H1 (cell line): ENCODE measurements around the gene PTPN21. TPM values are rescaled to one million over a fixed set of nuclear protein-coding genes. Genes with fewer than 3 reads are reported as not detected.

Source experiments
- CBX5 ChIP-seq: fragments of 300-800, 300-1000 bp; sonication (generic); IDR thresholded peaks from 2 replicates; pipeline ENCODE4 v1.7.1; 2016; ENCODE audit warnings: antibody characterized with exemption, low read length, low read depth
- FOSL1 ChIP-seq: IDR thresholded peaks from 2 replicates; pipeline ENCODE4 v1.6.1; 2011; ENCODE audit warnings: mild to moderate bottlenecking, low read depth, low read length, moderate library complexity; ENCODE audit not compliant: insufficient read depth
- polyA plus RNA-seq, 7 experiments: library from polyadenylated mRNA; depleted of rRNA in 3 of 7; stranded (reverse) in 5 of 7; unstranded in 2 of 7; fragments of >200 nt in 5 of 7; fragments of 200-250 nt in 2 of 7; gene quantifications; 1 replicate in 5 of 7; 2 replicates in 1 of 7; 4 replicates in 1 of 7; pipeline versions ENCODE4 v1.2.1 to v1.2.3, GENCODE V29; 2011 to 2013; ENCODE audit warnings: missing spikeins in 2 of 7, mixed read lengths in 2 of 7
- total RNA-seq: library from RNA; stranded (reverse); fragmentation: NEBNext Ultra II Directional; extraction: Animal tissue kit (Norgen Biotek cat#: 25700); gene quantifications from 2 replicates; pipeline ENCODE4 v1.2.1, GENCODE V29; 2021
- TF ChIP-seq, protein P1 (sequence below): IDR thresholded peaks from 2 replicates; pipeline ENCODE4 v1.6.1; 2012; ENCODE audit warnings: inconsistent platforms

PTPN21 gene
- total and polyA plus RNA-seq, 2 of the 8 experiments (the other 6 are each of a cell fraction or from before 2014, with no cell fraction given): 6.5 to 16.1 TPM

GRCh38 chr14:88599326-88599725, 44.5 kb upstream of the PTPN21 start (continued):
- TF ChIP-seq, protein P1, sequence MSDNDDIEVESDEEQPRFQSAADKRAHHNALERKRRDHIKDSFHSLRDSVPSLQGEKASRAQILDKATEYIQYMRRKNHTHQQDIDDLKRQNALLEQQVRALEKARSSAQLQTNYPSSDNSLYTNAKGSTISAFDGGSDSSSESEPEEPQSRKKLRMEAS: no peak
- TF ChIP-seq FOSL1: no peak
- TF ChIP-seq CBX5: no peak
